Effector memory CD4-positive, alpha-beta T cell (primary cell): ENCODE results near the gene SUGCT.

ENCODE experiments used
- DNase-seq, 3 donors: peaks; one replicate each; pipeline ENCODE4 v3.0.0-alpha.2; 2020
- H3K27ac ChIP-seq: 2 replicates; pipeline ENCODE4 v1.7.0; 2013; ENCODE audit warnings: mild to moderate bottlenecking, low read length, moderate library complexity; ENCODE audit not compliant: insufficient read depth, poor library complexity, severe bottlenecking
- H3K27me3 ChIP-seq: replicated peaks from 2 replicates; pipeline ENCODE4 v1.7.0; 2013; ENCODE audit warnings: mild to moderate bottlenecking, low read length; ENCODE audit not compliant: insufficient read depth, control insufficient read depth, poor library complexity, severe bottlenecking
- H3K36me3 ChIP-seq: 2 replicates; pipeline ENCODE4 v1.7.0; 2013; ENCODE audit warnings: mild to moderate bottlenecking, low read length, moderate library complexity; ENCODE audit not compliant: control insufficient read depth, insufficient read depth
- H3K4me1 ChIP-seq: 2 replicates; pipeline ENCODE4 v1.7.0; 2013; ENCODE audit warnings: low read length, mild to moderate bottlenecking; ENCODE audit not compliant: control insufficient read depth, insufficient read depth, poor library complexity, severe bottlenecking
- H3K4me3 ChIP-seq: 2 replicates; pipeline ENCODE4 v1.7.0; 2013; ENCODE audit warnings: low read length, low read depth, mild to moderate bottlenecking; ENCODE audit not compliant: insufficient read depth, poor library complexity, severe bottlenecking
- H3K9me3 ChIP-seq: 2 replicates; pipeline ENCODE4 v1.7.0; 2013; ENCODE audit warnings: mild to moderate bottlenecking, low read length, moderate library complexity; ENCODE audit not compliant: control insufficient read depth

The SUGCT gene

GRCh38 chr7:40303996-40304395 lies 169.2 kb downstream of the SUGCT start:
- no peak for DNase-seq

GRCh38 chr7:40305229-40305628 lies 170.4 kb downstream of the SUGCT start:
- no peak overlapping the region for H3K4me3 ChIP-seq
- DNase-seq = no peak
- no peaks in the 10 kb centered on the region for H3K4me1 ChIP-seq
- no peak overlapping the region for H3K27ac ChIP-seq
- H3K36me3 ChIP-seq = no peaks in the 10 kb centered on the region
- no peaks in the 10 kb centered on the region for H3K27me3 ChIP-seq
- no peaks in the 10 kb centered on the region for H3K9me3 ChIP-seq

More at GRCh38 chr7:40303996-40304395, 169.2 kb downstream of the SUGCT start:
- H3K27ac ChIP-seq = no peak overlapping the region
- H3K27me3 ChIP-seq = no peaks in the 10 kb centered on the region
- no peaks in the 10 kb centered on the region for H3K36me3 ChIP-seq
- no peak overlapping the region for H3K4me3 ChIP-seq
- H3K9me3 ChIP-seq = no peaks in the 10 kb centered on the region
- H3K4me1 ChIP-seq = no peaks in the 10 kb centered on the region

GRCh38 chr7:40306025-40306424 lies 171.2 kb downstream of the SUGCT start:
- Histone ChIP-seq H3K4me3 (no peak overlapping the region), H3K36me3 (no peaks in the 10 kb centered on the region), H3K27ac (no peak overlapping the region), H3K9me3 (no peaks in the 10 kb centered on the region), H3K4me1 (no peaks in the 10 kb centered on the region), H3K27me3 (no peaks in the 10 kb centered on the region)
- no peak for DNase-seq

GRCh38 chr7:40306596-40306995 lies 171.8 kb downstream of the SUGCT start:
- no peaks in the 10 kb centered on the region for H3K36me3 ChIP-seq
- no peak overlapping the region for H3K27ac ChIP-seq
- no peaks in the 10 kb centered on the region for H3K4me1 ChIP-seq
- DNase-seq = no peak
- H3K27me3 ChIP-seq = no peaks in the 10 kb centered on the region
- no peak overlapping the region for H3K4me3 ChIP-seq
- no peaks in the 10 kb centered on the region for H3K9me3 ChIP-seq

GRCh38 chr7:40310258-40310657 lies 175.5 kb downstream of the SUGCT start:
- no peak for DNase-seq
- Histone ChIP-seq H3K4me1 (no peaks in the 10 kb centered on the region), H3K4me3 (no peak overlapping the region), H3K27ac (no peak overlapping the region), H3K9me3 (no peaks in the 10 kb centered on the region), H3K36me3 (no peaks in the 10 kb centered on the region), H3K27me3 (no peaks in the 10 kb centered on the region)

GRCh38 chr7:40311307-40311706 lies 176.5 kb downstream of the SUGCT start:
- no peak overlapping the region for H3K27ac ChIP-seq
- no peak overlapping the region for H3K4me3 ChIP-seq
- no peaks in the 10 kb centered on the region for H3K4me1 ChIP-seq
- H3K27me3 ChIP-seq = no peaks in the 10 kb centered on the region
- no peaks in the 10 kb centered on the region for H3K36me3 ChIP-seq
- no peaks in the 10 kb centered on the region for H3K9me3 ChIP-seq
- no peak for DNase-seq

- H3K4me3 ChIP-seq = no peak overlapping the region
- no peaks in the 10 kb centered on the region for H3K36me3 ChIP-seq
- no peaks in the 10 kb centered on the region for H3K9me3 ChIP-seq
- no peak for DNase-seq
- no peaks in the 10 kb centered on the region for H3K4me1 ChIP-seq
- H3K27me3 ChIP-seq = no peaks in the 10 kb centered on the region
- no peak overlapping the region for H3K27ac ChIP-seq
Observed at GRCh38 chr7:40315277-40315676, 180.5 kb downstream of the SUGCT start.

GRCh38 chr7:40316176-40316575 lies 181.4 kb downstream of the SUGCT start:
- Histone ChIP-seq H3K4me3 (no peak overlapping the region), H3K27ac (no peak overlapping the region), H3K27me3 (no peaks in the 10 kb centered on the region), H3K4me1 (no peaks in the 10 kb centered on the region), H3K9me3 (no peaks in the 10 kb centered on the region), H3K36me3 (no peaks in the 10 kb centered on the region)
- DNase-seq = no peak

- Histone ChIP-seq H3K36me3 (no peaks in the 10 kb centered on the region), H3K9me3 (no peaks in the 10 kb centered on the region), H3K4me3 (no peak overlapping the region), H3K4me1 (no peaks in the 10 kb centered on the region), H3K27me3 (no peaks in the 10 kb centered on the region), H3K27ac (no peak overlapping the region)
- DNase-seq = no peak
Observed at GRCh38 chr7:40324914-40325313, 190.1 kb downstream of the SUGCT start.

- H3K27ac ChIP-seq = no peak overlapping the region
- H3K4me1 ChIP-seq = no peaks in the 10 kb centered on the region
- H3K36me3 ChIP-seq = no peaks in the 10 kb centered on the region
Observed at GRCh38 chr7:40327113-40327512, 192.3 kb downstream of the SUGCT start.

GRCh38 chr7:40327873-40328272 lies 193.1 kb downstream of the SUGCT start:
- Histone ChIP-seq H3K36me3 (no peaks in the 10 kb centered on the region), H3K27me3 (no peaks in the 10 kb centered on the region)

More at GRCh38 chr7:40327113-40327512, 192.3 kb downstream of the SUGCT start:
- H3K4me3 ChIP-seq = no peak overlapping the region
- H3K27me3 ChIP-seq = no peaks in the 10 kb centered on the region
- no peak for DNase-seq
- no peaks in the 10 kb centered on the region for H3K9me3 ChIP-seq

More at GRCh38 chr7:40327873-40328272, 193.1 kb downstream of the SUGCT start:
- Histone ChIP-seq H3K27ac (no peak overlapping the region), H3K4me1 (no peaks in the 10 kb centered on the region), H3K9me3 (no peaks in the 10 kb centered on the region), H3K4me3 (no peak overlapping the region)
- no peak for DNase-seq
